GM18508 (cell line): ENCODE results near the gene KIRREL3.

Experiments
- ATAC-seq: cut with Tn5 transposase; IDR thresholded peaks from one replicate; pipeline ENCODE4 v1.9.1; 2021; ENCODE audit warnings: moderate number of reproducible peaks; ENCODE audit not compliant: insufficient read depth, unreplicated experiment

Gene KIRREL3

DNA sequence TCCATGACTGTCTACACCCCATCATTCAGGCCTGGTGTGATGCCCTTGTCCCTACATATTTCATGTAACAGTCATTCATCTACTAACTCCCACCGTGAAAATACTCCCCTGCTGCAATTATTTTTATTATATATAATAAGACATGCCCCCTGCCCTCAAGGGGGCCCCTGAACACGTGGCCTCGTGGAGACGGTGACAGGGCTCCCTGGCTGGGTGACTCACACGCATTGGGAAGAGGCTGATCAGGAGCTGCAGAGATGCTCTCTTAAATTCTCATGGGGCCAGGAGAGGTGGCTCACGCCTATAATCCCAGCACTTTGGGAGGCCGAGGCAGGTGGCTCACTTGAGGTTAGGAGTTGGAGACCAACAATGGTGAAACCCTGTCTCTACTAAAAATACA lies 556.5 kb downstream of the KIRREL3 start:
- ATAC-seq = no peak

DNA sequence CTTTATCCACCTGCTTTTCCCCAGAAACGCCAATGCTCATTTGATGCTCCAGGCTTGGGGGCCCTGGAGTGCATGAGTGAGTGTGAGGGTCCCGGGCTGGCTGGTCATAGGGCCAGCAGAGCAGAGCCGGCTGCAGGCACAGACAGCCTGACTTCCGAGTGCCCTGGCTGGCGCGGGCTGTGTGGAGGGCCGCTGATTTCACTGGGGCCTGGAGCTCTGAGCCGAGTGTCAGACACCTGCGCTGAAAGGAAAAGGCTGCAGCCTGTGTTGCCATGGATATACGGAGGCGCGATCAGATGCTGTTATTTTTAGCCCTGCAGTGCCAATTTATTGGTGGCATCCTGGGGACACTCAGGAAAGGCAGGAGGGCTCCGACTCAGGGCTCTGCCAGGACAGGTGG lies 557.5 kb downstream of the KIRREL3 start:
- ATAC-seq = no peak

DNA sequence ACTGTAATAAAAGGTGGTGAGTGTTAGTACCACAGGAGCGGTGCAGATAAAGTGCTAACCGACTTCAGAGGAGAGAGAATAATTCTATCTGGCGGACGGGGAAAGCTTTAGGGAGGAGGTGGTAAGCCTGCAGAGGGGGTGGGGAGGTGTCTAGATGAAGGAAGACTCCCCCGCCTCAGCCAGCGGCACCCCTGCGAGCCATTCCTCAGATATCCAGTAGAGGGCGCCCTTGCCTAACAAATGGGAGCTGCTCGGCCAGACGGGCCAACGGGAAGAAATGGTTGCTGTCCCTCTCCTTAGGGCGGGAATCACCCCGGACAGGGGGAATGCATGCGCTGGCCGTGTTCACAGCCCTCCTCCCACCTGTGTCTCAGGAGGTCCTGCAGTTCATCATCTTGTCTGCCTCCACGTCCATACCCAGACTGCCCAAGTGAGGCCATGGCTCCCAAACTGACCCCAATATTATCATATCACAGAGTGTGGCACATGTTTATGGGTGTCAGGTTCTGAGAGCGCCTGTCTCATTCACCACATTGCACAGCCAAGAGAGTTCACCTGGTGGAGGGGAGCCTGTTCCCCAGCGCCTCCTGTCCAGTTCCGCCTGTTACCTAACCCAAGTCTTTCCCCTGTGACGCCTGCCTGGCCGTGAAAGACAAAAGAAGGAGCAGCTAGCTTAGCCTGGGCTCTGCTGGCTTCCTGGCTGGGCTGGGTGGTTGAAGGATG lies 559.6 kb downstream of the KIRREL3 start:
- ATAC-seq = no peak

DNA sequence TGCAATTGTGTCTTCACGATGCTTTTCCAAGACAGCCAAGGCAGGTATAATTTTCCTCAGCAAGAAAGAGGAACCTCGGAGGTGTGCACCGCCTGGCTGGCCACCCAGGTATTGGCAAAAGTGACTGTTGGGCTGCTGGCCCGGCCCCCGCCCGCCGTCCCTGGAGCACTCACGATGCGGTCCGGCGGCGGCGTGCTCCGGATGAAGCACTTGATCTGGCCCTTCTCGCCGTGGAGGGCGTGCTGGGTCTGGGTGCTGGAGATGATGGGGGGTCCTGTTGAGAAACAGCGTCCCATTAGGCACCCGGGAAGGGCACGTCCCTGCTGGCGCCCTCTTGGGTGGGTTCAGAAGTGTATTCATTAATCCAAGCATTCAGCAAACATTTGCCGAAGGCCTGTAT lies 560.3 kb downstream of the KIRREL3 start:
- ATAC-seq = no peak

DNA sequence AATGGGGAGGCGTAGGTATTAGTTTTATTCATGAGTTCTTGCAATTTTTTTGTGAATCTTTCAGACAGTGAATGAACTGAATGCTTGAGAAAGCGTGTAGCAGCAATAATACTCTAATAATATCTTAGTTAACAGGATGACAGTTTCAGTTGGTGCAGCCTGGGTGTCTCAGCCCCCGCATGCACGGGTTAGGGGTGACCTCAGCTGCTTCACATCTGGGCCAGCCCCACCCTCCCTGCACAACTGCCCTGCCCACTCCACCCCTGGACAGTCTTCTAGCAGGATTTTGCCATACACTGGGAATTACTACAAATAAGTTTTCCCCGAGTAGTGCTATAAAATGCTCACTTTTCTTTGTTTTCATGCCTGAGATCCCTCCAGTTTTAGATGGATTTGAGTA lies 561.9 kb downstream of the KIRREL3 start:
- no peak for ATAC-seq

DNA sequence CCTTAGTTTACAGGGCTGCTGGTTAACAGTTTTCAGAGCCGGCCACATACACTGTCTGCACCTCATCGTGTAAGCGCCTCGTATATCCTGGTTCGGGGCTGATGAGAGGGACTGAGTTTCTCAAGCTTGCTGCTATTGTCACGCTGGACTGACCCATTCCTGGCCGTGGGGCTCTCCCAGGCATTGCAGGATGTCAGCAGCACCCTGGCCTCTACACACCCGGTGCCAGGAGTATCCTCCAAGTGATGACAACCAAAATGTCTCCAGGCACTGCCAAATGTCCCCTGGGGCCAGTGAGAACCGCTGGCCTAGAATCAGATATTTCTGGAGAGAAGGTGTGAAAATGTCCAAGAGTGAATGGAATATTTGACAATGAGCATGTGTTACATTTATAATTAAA lies 562.3 kb downstream of the KIRREL3 start:
- ATAC-seq = no peak

DNA sequence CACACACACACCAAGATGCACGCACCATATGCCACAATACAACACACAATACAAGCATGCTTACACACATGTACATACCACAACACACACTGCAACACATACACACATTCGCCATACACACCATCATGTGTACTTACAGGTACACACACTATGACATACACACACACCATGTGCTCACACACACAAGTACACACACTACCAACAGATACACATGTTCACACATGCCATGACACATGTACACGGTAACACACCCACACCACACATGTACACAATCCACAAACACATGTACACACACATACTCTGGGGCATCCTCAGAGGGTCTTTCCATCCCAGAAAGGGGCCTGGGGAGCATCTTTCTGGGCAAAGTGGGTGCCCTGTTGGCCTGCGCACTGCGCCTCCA lies 562.8 kb downstream of the KIRREL3 start:
- ATAC-seq = no peak

DNA sequence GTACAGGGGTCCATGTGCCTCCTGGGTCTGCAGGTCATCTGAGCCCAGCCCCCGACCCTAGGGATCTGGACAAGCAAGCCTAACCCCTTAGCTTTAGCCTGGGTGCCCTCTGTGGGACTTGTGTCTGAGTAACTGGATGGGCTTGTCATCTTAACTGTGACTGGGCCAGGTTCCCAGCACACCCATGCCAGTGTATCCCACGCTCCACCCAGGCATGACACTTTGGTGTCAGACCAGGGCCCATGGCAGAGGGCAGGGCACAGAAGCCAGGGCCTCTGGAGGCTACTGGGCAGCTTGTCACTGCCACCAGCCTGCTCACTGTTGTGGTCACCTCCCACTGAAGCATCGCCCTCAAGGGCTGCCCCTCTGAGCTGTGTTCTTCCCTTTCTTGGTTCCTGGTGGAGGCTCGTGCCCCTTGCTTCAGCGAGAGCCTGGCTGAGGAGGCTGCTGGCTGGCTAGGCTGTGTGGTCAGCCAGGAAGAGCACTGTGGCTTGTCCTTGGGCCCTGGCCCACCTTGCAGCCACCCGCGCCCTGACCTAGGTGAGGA lies 564.3 kb downstream of the KIRREL3 start:
- ATAC-seq = no peak

DNA sequence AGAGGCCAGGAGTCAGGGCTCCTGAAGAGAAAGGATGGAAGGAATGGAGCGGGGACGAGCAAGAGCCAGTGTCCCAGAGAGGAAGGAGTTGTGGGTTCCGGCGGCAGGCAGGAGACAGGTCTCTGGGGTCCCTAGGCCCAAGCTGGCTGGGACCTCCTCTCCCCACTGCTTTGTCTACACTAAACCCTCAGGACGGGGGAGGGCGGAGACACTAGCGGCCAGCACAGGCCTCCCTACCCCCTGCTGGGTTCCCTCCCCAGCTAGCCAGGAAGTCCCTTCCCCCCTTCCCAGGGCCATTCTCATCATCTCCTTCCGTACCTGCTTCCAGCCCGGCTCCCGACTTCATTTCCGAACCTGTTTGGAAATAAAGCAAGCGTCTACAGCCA lies 565.6 kb downstream of the KIRREL3 start:
- no peak for ATAC-seq

DNA sequence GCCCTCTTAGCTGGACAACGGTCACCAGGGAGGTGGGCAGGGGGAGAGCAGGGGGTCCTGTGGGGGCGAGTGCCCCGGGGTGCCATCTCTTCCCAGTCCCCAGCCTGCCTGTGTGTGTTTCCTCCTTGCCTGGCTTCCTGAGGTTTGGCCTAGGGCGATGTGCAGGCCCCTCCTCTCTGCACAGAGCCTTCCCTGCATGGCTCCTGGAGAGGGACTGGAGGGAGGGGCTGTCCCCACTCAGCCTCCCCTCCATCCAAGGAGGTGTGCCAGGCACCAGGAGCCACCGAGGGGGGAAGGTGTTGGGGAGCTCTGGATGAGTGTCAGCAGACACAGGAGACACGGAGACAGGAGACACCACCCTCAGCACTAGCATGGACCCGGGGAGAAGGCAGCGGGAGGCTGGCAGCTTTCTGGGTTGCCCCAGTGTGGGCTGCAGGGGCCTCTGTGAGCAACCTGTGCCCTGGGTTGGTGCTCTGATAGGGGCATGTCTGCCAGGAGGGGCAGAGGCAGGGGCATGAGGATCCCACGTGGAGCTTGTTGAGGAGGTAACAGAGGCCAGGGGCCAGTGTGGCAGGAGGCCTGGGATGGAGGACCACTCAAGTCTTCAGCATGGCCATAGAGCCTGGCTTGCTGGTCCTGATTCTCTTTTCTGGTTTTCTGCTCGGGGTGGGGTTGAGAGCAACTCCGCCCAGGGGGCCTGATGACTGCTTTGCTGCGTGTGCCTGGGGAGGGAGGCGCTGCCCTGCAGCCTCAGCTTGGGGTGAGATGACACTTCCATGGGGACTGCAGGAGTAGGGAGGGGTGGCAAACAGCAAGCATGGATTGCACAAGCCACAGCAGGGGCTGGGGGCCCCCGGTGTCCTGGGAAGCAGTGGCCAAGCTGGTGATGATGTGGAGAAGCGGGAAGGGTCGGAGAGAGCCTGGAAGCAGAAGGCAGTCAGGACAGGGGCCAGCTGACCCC lies 566.3 kb downstream of the KIRREL3 start:
- no peak for ATAC-seq

DNA sequence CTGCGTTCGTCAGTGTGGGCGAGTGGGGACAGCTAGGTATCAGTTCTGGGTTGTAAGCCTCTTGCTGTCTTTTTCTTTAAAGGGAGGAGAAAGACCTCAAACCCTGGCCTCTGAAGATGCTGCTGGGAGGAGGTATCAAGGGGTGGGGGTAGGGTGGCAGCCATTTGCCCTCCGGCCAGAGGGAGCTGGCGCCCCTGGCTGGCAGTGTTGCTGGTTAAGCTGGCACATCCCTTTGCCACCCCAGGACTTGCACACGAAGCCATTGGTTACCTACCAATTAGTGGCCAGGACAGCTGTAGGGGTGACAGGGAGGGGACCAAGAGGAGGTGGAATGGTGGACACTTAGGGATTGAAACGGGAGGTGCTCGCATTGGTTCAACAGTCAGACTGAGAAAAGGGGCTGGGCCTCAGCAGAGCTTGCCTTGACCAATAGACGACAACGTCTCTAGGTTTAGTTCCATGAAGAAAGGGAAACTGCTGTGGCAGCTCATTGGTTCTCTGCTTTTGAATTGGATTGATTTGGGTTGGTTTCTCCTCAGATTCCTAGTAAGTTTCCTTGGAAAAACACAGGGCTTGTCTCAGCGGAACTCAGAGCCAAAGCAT lies 567.2 kb downstream of the KIRREL3 start:
- ATAC-seq = no peak

DNA sequence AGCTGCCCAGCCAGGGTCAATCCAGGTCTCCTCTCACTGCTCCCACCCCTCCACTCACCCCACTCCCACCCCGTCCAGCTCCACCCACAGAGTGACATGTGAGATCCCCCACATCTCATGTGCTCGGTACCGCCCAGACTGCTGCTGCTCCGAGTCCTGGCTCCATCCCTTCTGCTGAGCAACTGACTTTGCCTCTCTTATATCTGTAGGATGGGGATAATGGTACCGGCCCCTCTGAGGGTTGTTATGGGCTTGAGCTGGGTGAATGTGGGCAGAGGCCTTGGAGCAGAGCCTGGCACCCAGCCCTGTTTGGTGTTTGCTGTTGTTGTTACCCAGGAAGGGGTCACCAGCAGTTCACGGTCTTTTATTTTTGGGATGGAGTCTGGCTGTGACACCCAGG lies 568.0 kb downstream of the KIRREL3 start:
- ATAC-seq = no peak

DNA sequence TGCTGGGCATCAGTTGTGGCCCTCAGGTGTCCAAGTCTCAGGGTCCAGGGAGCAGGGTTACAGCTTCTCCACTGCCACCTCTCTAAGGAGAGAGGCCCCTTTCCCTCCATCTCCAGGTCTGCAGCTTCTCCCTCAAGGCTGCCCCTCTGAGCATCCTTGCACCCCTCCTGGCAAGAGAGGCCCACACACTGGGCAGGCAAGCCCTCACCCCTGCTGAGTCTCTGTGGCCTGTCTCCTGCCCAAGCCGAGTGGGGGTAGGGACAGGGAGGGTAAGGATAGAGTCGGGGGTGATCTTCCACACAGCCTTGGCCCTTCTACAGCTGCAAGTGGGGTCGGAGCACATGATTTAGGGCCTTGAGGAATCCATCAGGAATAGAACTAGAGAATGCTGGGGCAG lies 568.5 kb downstream of the KIRREL3 start:
- ATAC-seq = no peak

DNA sequence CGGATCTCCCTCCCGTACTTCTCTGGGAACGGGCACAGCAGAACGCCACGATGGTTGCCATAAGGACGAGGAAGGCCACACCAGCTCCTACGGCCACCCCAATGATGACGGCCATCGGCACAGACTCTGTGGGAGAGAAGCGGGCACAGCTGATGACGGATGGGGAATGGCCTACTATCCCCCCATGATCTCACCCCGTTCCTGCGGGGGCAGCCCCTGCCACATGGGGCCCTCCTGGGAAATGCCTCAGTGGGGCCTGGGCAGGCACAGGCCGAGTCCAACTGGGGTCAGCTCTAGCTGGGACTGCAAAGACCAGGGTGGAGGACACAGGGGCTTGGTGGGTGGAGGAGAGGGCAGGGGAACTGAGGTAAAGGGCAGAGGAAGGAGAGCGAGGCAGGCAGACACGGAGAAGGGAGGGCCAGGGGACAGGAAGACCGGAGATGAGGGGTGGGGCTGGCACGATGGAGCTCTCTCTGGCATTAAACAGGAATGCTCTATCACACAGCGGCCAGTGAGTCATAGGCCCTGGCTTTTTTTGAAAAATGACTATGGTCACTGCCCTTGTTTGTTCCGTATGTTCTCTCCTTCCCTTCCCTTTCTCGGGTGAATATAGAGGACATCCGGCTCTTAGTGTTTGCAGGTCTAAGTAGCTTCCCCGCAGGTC lies 569.0 kb downstream of the KIRREL3 start:
- no peak for ATAC-seq

DNA sequence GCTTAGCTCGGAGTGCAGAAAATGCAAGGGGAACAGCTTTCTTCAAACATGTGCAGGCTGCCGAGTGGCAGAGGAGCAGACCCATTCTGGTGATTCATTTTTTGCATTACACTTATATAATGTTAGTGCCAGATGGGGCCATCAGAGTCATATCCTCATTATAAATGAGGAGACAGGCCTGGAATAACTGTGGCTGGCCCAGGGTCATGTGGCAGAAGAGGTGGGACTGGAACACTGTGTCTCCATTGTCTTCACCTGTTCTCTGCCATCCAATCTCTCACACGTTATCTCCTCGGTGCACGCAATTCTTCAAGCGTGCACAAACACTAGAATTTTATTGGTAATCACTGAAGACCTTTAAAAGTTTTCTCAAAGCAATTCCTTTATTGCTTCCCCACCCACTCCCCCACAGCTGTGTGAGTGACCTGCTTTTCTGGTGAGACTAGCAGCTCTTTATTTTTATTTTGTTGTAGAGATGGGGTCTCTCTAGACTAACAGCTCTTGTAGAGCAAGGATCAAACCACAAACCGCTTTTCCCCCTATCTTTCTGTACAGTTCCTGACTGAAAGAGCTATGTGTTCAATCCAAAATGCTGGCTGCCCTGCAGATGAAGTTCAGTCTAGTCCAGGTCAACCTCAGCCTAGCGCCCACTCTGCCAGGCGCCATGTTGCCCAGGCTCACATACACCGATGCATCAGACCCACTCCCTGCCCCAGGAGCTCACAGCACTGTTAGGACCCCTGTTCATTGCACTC lies 569.8 kb downstream of the KIRREL3 start:
- ATAC-seq = no peak

DNA sequence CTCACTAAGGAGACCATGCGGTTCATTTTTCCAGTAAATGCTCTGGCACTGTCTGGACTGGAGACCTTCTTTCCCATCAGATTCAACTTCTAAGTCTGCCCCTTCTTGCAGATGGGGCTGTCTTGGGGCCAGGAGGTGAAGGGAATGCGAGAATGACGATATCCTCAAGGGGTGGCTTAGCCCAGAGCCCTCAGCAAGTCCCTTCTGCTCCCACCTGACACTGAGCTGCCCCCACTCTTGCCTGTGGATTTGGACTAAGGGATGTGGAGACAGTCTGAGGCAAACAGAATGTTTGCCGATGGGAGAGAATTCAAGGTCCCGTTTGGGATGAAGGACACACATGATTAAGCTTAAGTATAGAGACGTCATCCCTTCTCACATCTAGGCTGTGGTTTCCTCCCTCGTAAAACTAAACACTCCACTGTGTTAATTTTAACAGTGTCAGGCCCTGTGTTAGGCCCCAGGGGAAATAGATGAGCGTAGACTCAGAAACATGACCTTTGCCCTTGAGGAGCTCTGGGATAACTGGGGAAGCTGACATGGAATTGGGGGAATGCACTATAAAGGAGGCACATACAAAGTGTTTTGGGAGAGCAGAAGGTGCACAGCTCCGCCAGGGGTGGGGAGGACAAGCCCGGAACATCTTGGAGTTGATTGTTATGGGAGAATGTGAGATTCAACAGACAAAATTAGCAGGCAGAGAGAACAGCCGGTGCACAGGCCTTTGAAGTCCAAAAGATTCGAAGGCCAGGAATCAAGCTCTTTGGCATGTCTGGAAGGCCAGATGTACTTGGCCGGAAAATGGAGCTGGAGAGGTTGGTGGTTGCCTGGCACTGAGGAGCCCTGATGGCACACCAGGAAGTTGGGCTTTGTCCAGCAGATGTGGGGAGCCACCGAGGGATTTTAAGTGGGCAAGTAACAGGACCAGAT lies 573.5 kb downstream of the KIRREL3 start:
- ATAC-seq = no peak

DNA sequence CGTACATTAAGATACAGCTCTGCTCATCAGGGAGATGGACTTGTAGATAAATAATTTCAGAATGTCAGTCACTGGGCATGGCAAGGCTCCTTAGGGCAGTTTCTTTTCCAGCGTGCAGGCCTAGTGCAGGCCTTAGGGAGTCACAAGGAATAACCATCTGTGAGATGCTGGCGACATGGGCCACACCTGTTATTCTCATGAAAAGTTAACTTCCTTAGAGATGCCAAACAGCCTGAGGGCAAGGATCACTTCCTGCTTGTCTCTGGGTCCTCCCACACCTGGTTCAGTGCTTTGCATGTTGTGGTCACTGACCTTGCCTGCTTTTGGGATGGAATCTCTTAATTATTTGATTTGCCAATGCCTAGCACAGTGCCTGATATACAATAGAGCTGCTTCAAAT lies 574.5 kb downstream of the KIRREL3 start:
- no peak for ATAC-seq

DNA sequence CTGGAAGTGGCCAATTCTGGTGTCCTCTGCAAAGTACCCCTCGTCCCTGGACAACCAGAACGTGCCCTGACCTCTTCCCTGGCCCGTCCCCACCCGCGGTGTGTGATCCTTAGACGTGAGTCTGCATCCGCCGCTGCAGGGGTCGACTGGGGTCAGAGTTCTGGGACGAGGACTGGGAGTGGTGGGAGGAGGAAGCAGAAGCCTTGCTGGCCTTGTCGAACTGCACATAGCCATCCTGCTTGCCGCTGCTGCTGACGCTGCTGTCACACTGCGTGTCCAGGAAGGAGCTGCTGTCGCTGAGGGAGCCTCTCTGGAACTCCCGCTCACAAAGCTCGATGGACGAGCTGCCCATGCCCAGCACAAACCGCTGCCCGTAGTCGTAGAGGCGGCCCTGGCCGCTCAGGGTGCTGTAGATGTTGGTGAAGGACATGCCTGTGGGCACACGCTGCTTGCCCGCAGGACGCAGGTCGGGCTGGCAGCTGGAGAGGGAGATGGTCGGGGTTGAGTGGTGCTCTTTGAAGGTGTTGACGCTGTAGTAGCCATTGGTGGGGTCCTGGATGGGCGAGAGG lies 576.0 kb downstream of the KIRREL3 start:
- ATAC-seq = no peak
